HCT116 (cell line): ENCODE data around the gene TMC3. TPM values are rescaled to one million over a fixed set of nuclear protein-coding genes. Genes with fewer than 3 reads are reported as not detected.

ENCODE experiments used
- ATAC-seq: fragments of 200-7000 bp; cut with Tn5 transposase; 2 replicates; pipeline ENCODE4 v1.9.1; 2020; ENCODE audit warnings: mild to moderate bottlenecking, moderate library complexity
- BruUV-seq: library from RNA; stranded (reverse); fragments of 400-500 nt; replicated peaks from 2 replicates; lab custom pipeline; 2021; lab: Mats Ljungman, UMichigan
- CTCF ChIA-PET: fragments of 300-600 bp; sonication (Branson Sonifier 250); formaldehyde crosslinking; loops from one replicate; lab custom pipeline; 2021; ENCODE audit warnings: antibody characterized with exemption; lab: Charles Lee
- POLR2A ChIA-PET: fragments of 300-600, 350-600 bp; sonication (Branson Sonifier 250); formaldehyde crosslinking; loops from one replicate; lab custom pipeline; 2021; ENCODE audit warnings: antibody characterized with exemption; lab: Charles Lee
- RAD21 ChIA-PET, 2 experiments: fragments of 300-600 bp; sonication (Branson Sonifier 250); formaldehyde crosslinking; loops; one replicate each; lab custom pipeline; 2023; ENCODE audit warnings: low total read pairs in 2 of 2; ENCODE audit not compliant: uncharacterized antibody in 2 of 2, unreplicated experiment in 2 of 2, low non-redundant PET in 1 of 2; lab: Charles Lee
- DNase-seq: peaks from one replicate; pipeline ENCODE4 v3.0.0-alpha.2; 2010; ENCODE audit warnings: low read depth, low spot score
- H2AFZ ChIP-seq: fragments of 200-600 bp; shearing (Covaris generic), sonication (generic); 2 replicates; pipeline ENCODE4 v1.6.1; 2017; ENCODE audit warnings: low read depth, mixed run types, mixed read lengths, antibody characterized with exemption, low read length; ENCODE audit not compliant: poor library complexity, severe bottlenecking
- H3K27ac ChIP-seq: 2 replicates; pipeline ENCODE4 v1.5.1; 2012; ENCODE audit warnings: low read depth, low read length
- H3K27me3 ChIP-seq: fragments of 200-600 bp; sonication (generic); 2 replicates; pipeline ENCODE4 v1.6.1; 2016; ENCODE audit warnings: mixed run types, low read length, mixed read lengths; ENCODE audit not compliant: insufficient read depth
- H3K36me3 ChIP-seq, 2 experiments: fragments of 200-500 bp in 1 of 2; fragments of 200-600 bp in 1 of 2; sonication (Bioruptor generic) in 1 of 2; sonication (generic) in 1 of 2; 2 replicates each; pipeline versions ENCODE4 v1.5.1 to v1.6.1; 2014 to 2016; ENCODE audit warnings: low read length in 2 of 2, inconsistent platforms in 1 of 2, mixed read lengths in 1 of 2, mixed run types in 1 of 2; ENCODE audit not compliant: insufficient read depth in 2 of 2, control insufficient read depth in 1 of 2
- H3K4me1 ChIP-seq, 2 experiments: fragments of 200-600 bp in 1 of 2; sonication (generic) in 1 of 2; 2 replicates each; pipeline versions ENCODE4 v1.5.1 to v1.6.1; 2012 to 2017; ENCODE audit warnings: low read length in 2 of 2, inconsistent platforms in 1 of 2, mild to moderate bottlenecking in 1 of 2, mixed read lengths in 1 of 2, mixed run types in 1 of 2, moderate library complexity in 1 of 2; ENCODE audit not compliant: insufficient read depth in 2 of 2, control insufficient read depth in 1 of 2
- H3K4me2 ChIP-seq: fragments of 200-600 bp; sonication (generic); 2 replicates; pipeline ENCODE4 v1.6.1; 2017; ENCODE audit warnings: mixed run types, low read length, mixed read lengths
- H3K4me3 ChIP-seq, 2 experiments: fragments of 200-600 bp in 1 of 2; sonication (generic) in 1 of 2; replicated peaks in 1 of 2; 2 replicates each; pipeline ENCODE4 v1.5.1; 2011 to 2016; ENCODE audit warnings: low read length in 2 of 2, control low read depth in 1 of 2, low read depth in 1 of 2, mild to moderate bottlenecking in 1 of 2, mixed read lengths in 1 of 2, mixed run types in 1 of 2
- H3K79me2 ChIP-seq: fragments of 200-600 bp; sonication (generic); 2 replicates; pipeline ENCODE4 v1.6.1; 2017; ENCODE audit warnings: mild to moderate bottlenecking, mixed run types, low read length, moderate library complexity, mixed read lengths; ENCODE audit not compliant: insufficient read depth
- H3K9ac ChIP-seq: fragments of 200-600 bp; sonication (generic); 2 replicates; pipeline ENCODE4 v1.6.1; 2016; ENCODE audit warnings: low read length, mixed read lengths
- H3K9me2 ChIP-seq: fragments of 200-600 bp; sonication (generic), shearing (Covaris generic); 2 replicates; pipeline ENCODE4 v1.6.1; 2017; ENCODE audit warnings: mixed run types, mild to moderate bottlenecking, moderate library complexity; ENCODE audit not compliant: insufficient read depth
- H3K9me3 ChIP-seq, 2 experiments: fragments of 200-500 bp in 1 of 2; fragments of 200-600 bp in 1 of 2; sonication (Bioruptor generic) in 1 of 2; sonication (generic) in 1 of 2; 2 replicates each; pipeline ENCODE4 v1.6.1; 2014 to 2017; ENCODE audit warnings: low read length in 2 of 2, mixed read lengths in 2 of 2, inconsistent platforms in 1 of 2, low read depth in 1 of 2, mild to moderate bottlenecking in 1 of 2, mixed run types in 1 of 2, moderate library complexity in 1 of 2; ENCODE audit not compliant: control insufficient read depth in 1 of 2, insufficient read depth in 1 of 2
- H4K20me1 ChIP-seq: fragments of 200-600 bp; sonication (generic), shearing (Covaris generic); 2 replicates; pipeline ENCODE4 v1.6.1; 2017; ENCODE audit warnings: mixed run types, mild to moderate bottlenecking, moderate library complexity; ENCODE audit not compliant: insufficient read depth
- CBX3 ChIP-seq: IDR thresholded peaks from 2 replicates; pipeline ENCODE4 v1.6.1; 2012; ENCODE audit warnings: low read depth
- EGR1 ChIP-seq: IDR thresholded peaks from 2 replicates; pipeline ENCODE4 v1.6.1; 2012; ENCODE audit warnings: low read depth
- ELF1 ChIP-seq: IDR thresholded peaks from 2 replicates; pipeline ENCODE4 v1.6.1; 2012; ENCODE audit warnings: low read depth, borderline replicate concordance
- EZH2 ChIP-seq: fragments of 200-600 bp; sonication (generic); IDR thresholded peaks from 2 replicates; pipeline ENCODE4 v1.6.1; 2017; ENCODE audit warnings: antibody characterized with exemption, mixed run types
- EZH2phosphoT487 ChIP-seq: fragments of 200-600 bp; IDR thresholded peaks from 2 replicates; pipeline ENCODE4 v1.6.1; 2018; ENCODE audit warnings: antibody characterized with exemption, borderline replicate concordance
- JUND ChIP-seq: IDR thresholded peaks from 2 replicates; pipeline ENCODE4 v1.6.1; 2012
- MAX ChIP-seq: IDR thresholded peaks from 2 replicates; pipeline ENCODE4 v1.6.1; 2012
- SIN3A ChIP-seq: IDR thresholded peaks from 2 replicates; pipeline ENCODE4 v1.6.1; 2012; ENCODE audit warnings: low read depth
- SP1 ChIP-seq: IDR thresholded peaks from 2 replicates; pipeline ENCODE4 v1.6.1; 2012; ENCODE audit warnings: low read depth
- SRF ChIP-seq: IDR thresholded peaks from 2 replicates; pipeline ENCODE4 v1.6.1; 2012; ENCODE audit warnings: low read depth
- TCF7L2 ChIP-seq: IDR thresholded peaks from 2 replicates; pipeline ENCODE4 v1.7.0; 2011; ENCODE audit warnings: borderline replicate concordance, inconsistent platforms; ENCODE audit not compliant: insufficient read depth, insufficient read length; ENCODE audit errors: extremely low read depth
- ZNF274 ChIP-seq: fragments of 200-500 bp; sonication (Bioruptor generic); IDR thresholded peaks from 2 replicates; pipeline ENCODE4 v1.6.1; 2014; ENCODE audit warnings: mild to moderate bottlenecking, low read depth, low read length, inconsistent platforms
- intact Hi-C: fragments of 100-400 bp; cut with micrococcal nuclease; formaldehyde crosslinking; loops from 2 replicates; pipeline ENCODE4 v1.10.0; 2022
- total RNA-seq: library from RNA; stranded (reverse); gene quantifications from one replicate; pipeline ENCODE4 v1.2.1, GENCODE V29; 2021; ENCODE audit not compliant: unreplicated experiment
- TF ChIP-seq, protein P1 (sequence below): IDR thresholded peaks from 2 replicates; pipeline ENCODE4 v1.6.1; 2012; ENCODE audit warnings: low read depth

The TMC3 gene
- total RNA-seq, 1 experiment from 2014 or later: not detected

GRCh38 chr15:81301815-81302399 lies 72.1 kb downstream of the TMC3 start:
- TF ChIP-seq ZNF274: no peak
- no peak for TF ChIP-seq SP1
- TF ChIP-seq EGR1: no peak
- TF ChIP-seq EZH2: no peak
- no peak for TF ChIP-seq EZH2phosphoT487
- TF ChIP-seq JUND: no peak
- no peak for TF ChIP-seq SRF
- no peak for TF ChIP-seq SIN3A
- TF ChIP-seq, protein P1, sequence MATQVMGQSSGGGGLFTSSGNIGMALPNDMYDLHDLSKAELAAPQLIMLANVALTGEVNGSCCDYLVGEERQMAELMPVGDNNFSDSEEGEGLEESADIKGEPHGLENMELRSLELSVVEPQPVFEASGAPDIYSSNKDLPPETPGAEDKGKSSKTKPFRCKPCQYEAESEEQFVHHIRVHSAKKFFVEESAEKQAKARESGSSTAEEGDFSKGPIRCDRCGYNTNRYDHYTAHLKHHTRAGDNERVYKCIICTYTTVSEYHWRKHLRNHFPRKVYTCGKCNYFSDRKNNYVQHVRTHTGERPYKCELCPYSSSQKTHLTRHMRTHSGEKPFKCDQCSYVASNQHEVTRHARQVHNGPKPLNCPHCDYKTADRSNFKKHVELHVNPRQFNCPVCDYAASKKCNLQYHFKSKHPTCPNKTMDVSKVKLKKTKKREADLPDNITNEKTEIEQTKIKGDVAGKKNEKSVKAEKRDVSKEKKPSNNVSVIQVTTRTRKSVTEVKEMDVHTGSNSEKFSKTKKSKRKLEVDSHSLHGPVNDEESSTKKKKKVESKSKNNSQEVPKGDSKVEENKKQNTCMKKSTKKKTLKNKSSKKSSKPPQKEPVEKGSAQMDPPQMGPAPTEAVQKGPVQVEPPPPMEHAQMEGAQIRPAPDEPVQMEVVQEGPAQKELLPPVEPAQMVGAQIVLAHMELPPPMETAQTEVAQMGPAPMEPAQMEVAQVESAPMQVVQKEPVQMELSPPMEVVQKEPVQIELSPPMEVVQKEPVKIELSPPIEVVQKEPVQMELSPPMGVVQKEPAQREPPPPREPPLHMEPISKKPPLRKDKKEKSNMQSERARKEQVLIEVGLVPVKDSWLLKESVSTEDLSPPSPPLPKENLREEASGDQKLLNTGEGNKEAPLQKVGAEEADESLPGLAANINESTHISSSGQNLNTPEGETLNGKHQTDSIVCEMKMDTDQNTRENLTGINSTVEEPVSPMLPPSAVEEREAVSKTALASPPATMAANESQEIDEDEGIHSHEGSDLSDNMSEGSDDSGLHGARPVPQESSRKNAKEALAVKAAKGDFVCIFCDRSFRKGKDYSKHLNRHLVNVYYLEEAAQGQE: no peak
- TF ChIP-seq ELF1: no peak
- no peak for TF ChIP-seq MAX
- TF ChIP-seq CBX3: no peak
- no peak for TF ChIP-seq TCF7L2
- TF ChIP-seq, all 23 proteins: peak for 0
- Histone ChIP-seq H3K27me3 (no peaks in the 10 kb centered on the region), H2AFZ (no peak overlapping the region), H3K36me3 (no peaks in the 10 kb centered on the region), H4K20me1 (no peaks in the 10 kb centered on the region), H3K4me2 (no peak overlapping the region), H3K79me2 (no peaks in the 10 kb centered on the region), H3K4me1 (peaks cover 10 to 17% of the 10 kb centered on the region in 2 experiments), H3K9me3 (no peaks in the 10 kb centered on the region), H3K27ac (no peak overlapping the region), H3K4me3 (no peak overlapping the region), H3K9me2 (no peaks in the 10 kb centered on the region), H3K9ac (no peak overlapping the region)
- intact Hi-C loops: no loop called here
- DNase-seq: no peak
- ChIA-PET CTCF (no interaction called here), RAD21 (no interaction called here), POLR2A (no interaction called here)
- no peak for ATAC-seq
- BruUV-seq: no TSS peak
